ENCODE results near the gene DISC1.
"Not testable (repeated sequence)": the region's sequence is repeated elsewhere in the genome, so short reads cannot be mapped to it uniquely, and the experiment has no call there.

Gene DISC1

GRCh38 chr1:231642618-231643017 lies 16.0 kb downstream of the DISC1 start:
- no peak for TF ChIP-seq CTCF (IDR thresholded peaks at IDR 0.05; ENCODE audit: extremely low read depth, missing control alignments)
- no peak for DNase-seq (ENCODE audit: low spot score)

- DNase-seq (ENCODE audit: low spot score) = no peak
- no peak for TF ChIP-seq CTCF (IDR thresholded peaks at IDR 0.05; ENCODE audit: extremely low read depth, missing control alignments)
These were observed 16.7 kb downstream of the DISC1 start for GRCh38 chr1:231643071-231643934.

GRCh38 chr1:231643935-231644237 lies 17.3 kb downstream of the DISC1 start:
- no peak for TF ChIP-seq CTCF (IDR thresholded peaks at IDR 0.05; ENCODE audit: extremely low read depth, missing control alignments)
- no peak for DNase-seq (ENCODE audit: low spot score)

GRCh38 chr1:231645634-231646033 lies 19.0 kb downstream of the DISC1 start:
- DNase-seq (ENCODE audit: low spot score) = not testable (repeated sequence)

- DNase-seq (ENCODE audit: low spot score) = not testable (repeated sequence)
These were observed 19.6 kb downstream of the DISC1 start for GRCh38 chr1:231646165-231646564.

GRCh38 chr1:231651621-231652260 lies 25.2 kb downstream of the DISC1 start:
- DNase-seq (ENCODE audit: low spot score) = not testable (repeated sequence)

- DNase-seq (ENCODE audit: low spot score) = no peak
- TF ChIP-seq CTCF (IDR thresholded peaks at IDR 0.05; ENCODE audit: extremely low read depth, missing control alignments) = no peak
These were observed 27.0 kb downstream of the DISC1 start for GRCh38 chr1:231653632-231654031.

GRCh38 chr1:231656741-231657140 lies 30.2 kb downstream of the DISC1 start:
- TF ChIP-seq CTCF (IDR thresholded peaks at IDR 0.05; ENCODE audit: extremely low read depth, missing control alignments) = no peak
- no peak for DNase-seq (ENCODE audit: low spot score)

- not testable (repeated sequence) for DNase-seq (ENCODE audit: low spot score)
These were observed 31.6 kb downstream of the DISC1 start for GRCh38 chr1:231658223-231658622.

Measured in GM20000 (cell line).